ENCODE results near the gene QTRT2.

DNA sequence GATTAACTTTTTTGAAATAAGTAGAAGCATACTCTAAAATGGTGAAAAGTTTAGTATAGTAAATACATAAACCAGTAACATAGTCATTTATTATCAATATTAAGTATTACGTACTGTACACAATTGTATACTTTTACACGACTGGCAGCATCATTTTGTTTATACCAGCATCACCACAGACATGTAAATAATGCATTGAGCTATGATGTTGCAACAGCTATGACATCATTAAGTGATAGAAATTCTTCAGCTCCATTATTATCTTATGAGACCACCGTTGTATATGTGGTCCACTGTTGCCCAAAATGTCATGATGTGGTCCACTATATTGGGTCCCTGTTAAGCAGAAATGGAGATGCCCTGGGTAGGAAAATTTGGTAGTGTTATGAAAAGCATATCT, 71.0 kb downstream of the QTRT2 start:
- no peak for TF ChIP-seq EP300 (IDR thresholded peaks at IDR 0.05)
- no peak for TF ChIP-seq CTCF (IDR thresholded peaks at IDR 0.05)

All from upper lobe of left lung (tissue), 4 donors.